ENCODE data around the gene CD4.
"Not testable (repeated sequence)": the region's sequence is repeated elsewhere in the genome, so short reads cannot be mapped to it uniquely, and the experiment has no call there.

The CD4 gene

DNA sequence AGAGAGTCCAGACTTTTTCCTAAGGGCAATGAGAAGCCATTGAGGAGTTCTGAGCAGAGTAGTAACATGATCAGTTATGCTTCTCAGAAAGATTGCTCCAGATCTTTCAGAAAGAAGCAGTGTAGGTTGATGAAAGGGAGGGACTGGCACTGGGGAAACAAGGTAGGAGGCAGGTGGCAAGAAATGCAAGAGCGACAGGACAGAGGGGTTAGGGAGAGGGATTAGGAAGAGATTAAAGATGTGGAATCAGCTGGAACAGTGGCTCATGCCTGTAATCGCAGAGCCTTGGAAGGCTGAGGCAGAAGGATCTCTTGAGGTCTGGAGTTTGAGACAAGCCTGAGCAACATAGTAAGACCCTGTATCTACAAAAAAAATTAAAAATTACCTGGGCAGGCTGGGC is 58.3 kb downstream of the CD4 start:
- no peak for DNase-seq (ENCODE audit: low spot score)

DNA sequence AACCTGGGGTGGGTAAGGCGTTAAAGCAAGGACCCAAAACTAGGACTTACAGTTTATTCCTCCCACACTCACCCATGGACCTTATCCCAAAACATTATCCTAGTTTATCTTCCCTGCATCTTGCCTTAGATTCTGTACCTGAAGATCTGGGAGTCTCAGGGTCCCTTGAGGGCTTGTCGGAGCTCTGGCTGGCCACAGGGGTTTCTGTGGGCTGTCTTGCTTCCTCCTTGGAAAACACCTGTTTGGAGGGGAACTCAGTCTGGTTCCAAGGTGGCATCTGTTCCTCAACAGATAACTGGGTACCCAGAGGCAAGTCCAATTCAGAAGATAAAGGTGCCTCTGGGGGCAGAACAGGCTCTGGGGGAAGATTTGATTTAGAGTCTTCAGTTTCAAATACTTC is 60.1 kb downstream of the CD4 start:
- DNase-seq (ENCODE audit: low spot score), result no peak

DNA sequence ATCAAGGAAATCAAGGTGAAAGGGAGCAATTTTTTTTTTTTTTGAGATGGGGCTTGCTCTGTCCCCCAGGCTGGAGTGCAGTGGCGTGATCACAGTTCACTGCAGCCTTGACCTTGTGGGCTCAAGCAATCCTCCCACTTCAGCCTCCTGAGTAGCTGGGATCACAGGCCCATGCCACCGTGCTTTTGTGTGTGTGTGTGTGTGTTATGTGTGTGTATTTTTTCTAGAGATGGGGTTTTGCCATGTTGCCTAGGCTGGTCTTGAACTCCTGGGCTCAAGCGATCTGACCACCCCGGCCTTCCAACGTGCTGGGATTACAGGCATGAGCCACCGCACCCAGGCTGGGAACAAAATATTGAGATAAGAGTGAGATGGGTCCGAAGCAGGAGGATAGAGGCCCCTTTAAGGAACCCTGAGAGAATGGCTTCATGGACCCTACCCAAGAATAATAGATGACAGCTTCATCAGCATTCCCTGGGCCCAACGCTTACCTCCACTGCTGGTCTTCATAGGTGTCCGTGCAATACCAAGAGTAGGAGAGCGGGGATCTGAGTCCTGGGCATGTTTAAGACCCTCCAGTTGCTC is 60.7 kb downstream of the CD4 start:
- no peak for DNase-seq (ENCODE audit: low spot score)

DNA sequence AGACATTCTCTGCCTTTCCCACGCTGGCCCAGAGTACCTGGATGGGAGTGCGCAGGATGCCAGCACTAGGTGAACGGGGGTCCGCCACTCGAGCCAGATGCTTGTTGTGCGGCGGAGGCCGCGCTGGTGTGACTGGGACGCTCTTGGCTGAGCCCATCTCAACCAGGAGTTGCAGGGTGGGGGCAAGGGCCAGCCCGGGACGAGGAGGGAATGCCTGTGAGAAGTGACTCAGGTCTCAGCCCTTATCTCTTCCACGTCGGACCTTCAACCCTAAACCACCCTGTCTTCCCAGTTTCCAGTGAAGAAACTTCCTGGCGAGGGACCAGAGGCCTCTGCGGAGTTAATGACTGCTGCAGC is 61.4 kb downstream of the CD4 start:
- no peak for DNase-seq (ENCODE audit: low spot score)

DNA sequence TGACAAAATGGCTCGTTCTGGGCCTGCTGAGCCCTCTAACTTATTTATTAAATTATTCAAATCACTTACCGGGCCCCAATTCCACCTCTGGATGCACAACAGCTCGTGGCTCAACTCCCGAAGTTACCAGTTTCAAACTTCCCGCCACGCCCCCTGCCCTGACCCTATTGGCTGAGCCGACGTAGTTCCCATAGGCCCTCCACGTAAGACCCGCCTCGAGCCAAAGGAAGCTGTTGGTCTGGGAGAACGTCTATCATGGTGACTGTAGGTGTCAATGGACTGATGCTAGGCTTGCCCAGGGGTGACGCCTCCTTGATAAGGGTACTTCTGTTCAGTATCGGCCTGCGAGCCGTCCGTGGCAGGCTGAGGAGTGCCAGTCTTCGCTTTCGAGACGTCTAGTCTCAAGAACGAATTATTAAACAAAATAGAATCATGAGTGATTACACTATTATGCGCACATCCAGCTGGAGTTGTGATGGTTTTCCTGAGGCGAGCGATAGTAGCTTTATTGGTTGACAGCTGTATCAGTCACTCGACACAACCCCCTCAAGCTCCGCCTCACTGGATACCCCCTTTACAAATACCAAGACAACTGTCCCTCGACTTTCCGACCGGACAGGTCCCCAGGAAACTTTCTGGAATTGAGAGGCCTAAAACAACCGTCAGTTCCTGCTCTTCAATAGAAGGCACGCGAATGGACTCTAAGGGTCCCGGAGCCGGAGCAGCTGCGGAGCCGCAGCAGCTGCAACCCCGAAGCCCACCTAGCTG is 62.0 kb downstream of the CD4 start, which contains the start of gene CDCA3:
CDCA3 (minus strand) TSS at position 134 of the 768 bp plus-strand sequence. CDS start 334 bp downstream, outside the sequence.
- peak; percentile 100 for DNase-seq (ENCODE audit: low spot score)

DNA sequence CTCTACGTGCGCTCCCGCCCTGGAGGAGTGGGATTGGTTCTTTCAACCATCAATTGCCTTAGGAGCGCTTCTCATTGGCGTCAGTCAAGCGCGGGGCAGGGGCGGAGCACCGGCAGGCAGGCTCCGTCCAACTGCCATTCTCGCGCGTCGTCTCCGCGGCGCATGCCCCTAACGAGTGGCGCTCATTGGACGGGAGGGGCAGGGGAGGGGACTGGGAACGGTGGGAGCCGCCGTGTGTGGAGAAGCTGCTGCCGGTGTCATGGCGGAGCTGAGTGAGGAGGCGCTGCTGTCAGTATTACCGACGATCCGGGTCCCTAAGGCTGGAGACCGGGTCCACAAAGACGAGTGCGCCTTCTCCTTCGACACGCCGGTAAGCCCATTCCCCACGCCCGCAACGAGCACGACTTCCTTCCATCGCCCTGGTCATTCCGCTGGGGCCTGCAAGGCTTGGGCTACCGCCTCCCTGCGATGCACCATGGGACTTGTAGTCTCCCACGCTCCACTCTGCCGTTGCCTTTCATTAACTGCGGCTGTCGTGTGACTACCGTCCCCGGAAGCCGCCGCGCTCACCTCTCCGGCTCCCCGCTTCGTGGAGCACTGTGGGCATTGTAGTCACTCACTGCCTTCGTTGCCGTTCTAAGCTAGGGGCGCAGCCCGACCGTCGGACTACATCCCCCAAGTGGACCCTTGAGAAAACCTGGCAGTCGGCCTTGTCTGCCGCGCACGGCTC is 62.8 kb downstream of the CD4 start, which contains the start of gene USP5:
USP5 (plus strand) TSS at position 230 of the 730 bp plus-strand sequence; CDS start at position 260, 30 bp downstream.
- peak; percentile 100 for DNase-seq (ENCODE audit: low spot score)

DNA sequence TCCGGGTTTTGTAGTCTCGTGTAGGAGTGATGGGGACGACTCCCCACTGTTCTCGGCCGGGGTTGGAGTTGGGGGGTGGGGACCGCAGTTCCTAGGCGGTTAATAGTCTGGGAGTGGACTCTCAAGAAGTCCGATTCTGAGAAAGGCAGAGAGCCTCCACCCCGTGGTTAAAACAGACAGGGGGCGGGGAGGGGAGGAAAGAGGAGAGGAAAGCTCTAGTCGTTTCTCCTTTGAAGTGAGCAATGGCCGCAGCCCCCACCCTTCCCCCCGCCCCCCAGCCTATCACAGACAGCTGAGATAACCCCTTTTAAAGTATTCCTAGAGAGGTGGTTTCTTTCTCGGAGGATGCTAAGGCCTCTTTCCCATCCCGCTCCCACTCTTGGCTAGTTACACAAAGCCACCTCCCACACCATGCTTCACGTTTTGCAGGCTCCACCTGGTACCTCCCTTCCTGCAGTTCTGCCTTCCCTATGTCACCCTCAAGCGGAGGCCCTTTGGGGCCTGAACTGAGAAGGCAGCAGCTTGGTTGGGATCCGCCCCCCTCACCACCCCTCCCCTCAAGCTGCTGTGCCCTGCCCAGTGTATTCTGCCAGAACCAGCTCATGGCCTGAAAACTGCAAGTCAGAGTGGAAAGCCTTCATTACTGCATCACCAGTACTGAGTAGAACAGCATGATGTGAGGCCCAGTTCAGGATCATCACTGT is 63.5 kb downstream of the CD4 start:
- DNase-seq (ENCODE audit: low spot score), result peak; percentile 37

DNA sequence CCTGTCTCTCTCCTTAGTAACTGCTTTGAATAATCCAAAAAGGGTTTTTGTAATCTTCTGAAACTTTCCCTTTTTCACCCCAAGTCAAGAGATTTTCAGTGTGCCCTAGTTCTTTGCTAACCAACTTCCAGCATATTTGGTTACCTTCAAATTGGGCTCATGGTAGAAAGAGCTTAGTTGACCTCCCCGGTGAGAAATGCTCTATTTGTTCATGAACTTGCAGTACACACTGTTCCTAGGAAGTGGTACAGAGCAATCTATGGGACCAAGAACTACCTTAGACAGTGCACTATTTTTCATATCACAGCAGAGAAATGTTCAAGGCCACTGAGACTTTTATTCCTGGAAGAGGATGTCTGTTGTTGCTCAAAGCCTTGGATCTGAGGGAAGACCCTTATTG is 64.3 kb downstream of the CD4 start:
- no peak for DNase-seq (ENCODE audit: low spot score)

DNA sequence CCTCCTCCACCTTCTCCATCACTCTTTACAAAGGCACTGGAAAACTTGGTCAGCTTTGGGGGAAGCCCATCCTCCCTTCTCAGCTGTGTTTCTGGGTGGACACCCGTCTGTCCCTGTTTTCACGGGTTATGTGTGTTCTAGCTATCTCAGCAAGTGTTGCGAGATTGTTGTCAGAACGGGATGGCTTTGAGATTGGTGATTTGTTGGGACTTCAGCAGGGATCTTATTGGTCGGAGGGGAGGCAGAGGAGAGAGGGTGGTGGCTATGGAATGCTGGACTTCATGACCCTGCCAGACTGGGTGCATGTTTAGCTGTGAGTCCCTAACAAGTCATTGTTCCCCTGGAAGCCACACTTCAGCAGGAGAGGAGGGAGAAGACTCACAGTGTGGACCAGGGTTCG is 64.7 kb downstream of the CD4 start:
- no peak for DNase-seq (ENCODE audit: low spot score)

DNA sequence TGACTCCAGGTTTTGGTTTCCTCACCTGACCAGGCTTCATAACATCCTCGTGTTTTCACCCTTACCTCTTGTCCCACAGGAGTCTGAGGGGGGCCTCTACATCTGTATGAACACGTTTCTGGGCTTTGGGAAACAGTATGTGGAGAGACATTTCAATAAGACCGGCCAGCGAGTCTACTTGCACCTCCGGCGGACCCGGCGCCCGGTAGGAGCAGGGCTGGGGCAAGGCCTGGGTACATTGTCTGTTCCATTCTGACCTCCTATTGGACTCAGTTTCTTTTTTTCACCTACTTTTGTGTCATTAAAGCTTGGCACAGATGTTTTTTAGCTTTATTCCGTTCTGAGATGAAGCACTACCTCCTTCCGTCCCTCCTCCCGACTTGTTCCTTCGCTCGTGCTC is 66.0 kb downstream of the CD4 start:
- no peak for DNase-seq (ENCODE audit: low spot score)

DNA sequence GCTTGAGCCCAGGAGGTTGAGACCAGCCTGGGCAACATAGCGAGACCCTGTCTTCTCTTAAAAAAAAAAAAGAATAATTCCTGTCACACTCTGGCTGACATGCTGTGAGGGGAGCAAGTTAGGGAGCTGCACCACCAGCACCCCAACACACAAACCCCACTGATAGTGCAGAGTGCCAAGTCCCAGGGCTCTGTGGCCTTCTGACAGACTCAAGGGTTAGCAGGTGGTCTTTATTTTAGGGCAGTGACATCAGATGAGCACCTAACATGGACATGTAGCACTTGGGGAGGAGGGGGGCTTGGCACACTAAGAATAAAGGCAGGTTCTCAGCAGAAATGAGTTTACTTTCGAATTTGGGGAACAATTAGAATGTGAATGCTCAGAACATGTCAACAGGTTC is 69.5 kb downstream of the CD4 start:
- no peak for DNase-seq (ENCODE audit: low spot score)

DNA sequence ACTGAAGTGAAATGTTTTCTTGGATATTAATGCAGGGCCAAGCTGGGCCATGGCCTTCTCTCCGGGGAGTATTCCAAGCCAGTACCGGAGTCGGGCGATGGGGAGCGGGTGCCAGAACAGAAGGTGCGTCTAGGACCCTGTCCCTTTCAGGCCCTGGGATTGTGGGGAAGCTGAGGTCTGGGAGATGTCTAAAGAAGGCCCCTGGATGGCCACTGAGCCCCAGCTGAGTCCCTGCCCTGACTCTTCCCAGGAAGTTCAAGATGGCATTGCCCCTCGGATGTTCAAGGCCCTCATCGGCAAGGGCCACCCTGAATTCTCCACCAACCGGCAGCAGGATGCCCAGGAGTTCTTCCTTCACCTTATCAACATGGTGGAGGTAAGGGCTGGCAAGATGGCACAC is 70.8 kb downstream of the CD4 start:
- DNase-seq (ENCODE audit: low spot score), result no peak

DNA sequence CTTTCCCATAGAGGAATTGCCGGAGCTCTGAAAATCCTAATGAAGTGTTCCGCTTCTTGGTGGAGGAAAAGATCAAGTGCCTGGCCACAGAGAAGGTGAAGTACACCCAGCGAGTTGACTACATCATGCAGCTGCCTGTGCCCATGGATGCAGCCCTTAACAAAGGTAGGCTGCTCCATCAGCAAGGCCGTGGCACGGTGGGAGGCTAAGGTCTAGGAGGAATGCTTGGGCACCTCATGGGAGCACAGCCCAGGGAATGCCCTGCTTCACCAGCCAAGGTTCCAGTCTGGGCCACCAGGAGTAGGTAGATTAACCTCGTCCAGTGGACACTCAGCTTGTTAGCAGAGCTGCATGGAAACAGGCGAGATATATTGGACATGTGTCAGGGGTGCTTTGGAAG is 71.6 kb downstream of the CD4 start:
- DNase-seq (ENCODE audit: low spot score), result no peak

DNA sequence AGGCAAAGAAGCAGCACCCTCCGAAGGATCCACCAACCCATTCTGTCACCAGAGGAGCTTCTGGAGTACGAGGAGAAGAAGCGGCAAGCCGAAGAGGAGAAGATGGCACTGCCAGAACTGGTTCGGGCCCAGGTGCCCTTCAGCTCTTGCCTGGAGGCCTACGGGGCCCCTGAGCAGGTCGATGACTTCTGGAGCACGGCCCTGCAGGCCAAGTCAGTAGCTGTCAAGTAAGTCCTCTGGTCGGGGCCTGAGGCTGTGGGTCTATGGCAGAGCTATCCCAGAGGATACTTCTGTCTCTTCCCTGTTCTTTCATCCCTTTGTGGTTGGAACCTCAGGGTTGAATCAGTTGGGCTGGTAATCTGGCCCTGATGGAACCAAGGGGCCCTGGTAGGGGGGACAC is 72.1 kb downstream of the CD4 start:
- no peak for DNase-seq (ENCODE audit: low spot score)

DNA sequence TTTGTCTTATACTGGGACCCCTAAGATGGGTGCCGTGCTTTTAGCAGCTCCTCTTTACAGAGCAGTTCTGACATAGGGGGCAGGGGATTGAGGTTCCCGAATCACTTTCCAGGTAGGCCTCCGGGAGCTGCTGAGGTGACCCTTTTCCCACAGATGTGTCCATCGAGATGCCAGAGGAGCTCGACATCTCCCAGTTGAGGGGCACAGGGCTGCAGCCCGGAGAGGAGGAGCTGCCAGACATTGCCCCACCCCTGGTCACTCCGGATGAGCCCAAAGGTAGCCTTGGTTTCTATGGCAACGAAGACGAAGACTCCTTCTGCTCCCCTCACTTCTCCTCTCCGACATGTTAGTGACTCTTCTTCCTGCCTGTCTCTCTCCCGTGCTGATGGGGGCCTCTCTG is 73.7 kb downstream of the CD4 start:
- DNase-seq (ENCODE audit: low spot score), result no peak

DNA sequence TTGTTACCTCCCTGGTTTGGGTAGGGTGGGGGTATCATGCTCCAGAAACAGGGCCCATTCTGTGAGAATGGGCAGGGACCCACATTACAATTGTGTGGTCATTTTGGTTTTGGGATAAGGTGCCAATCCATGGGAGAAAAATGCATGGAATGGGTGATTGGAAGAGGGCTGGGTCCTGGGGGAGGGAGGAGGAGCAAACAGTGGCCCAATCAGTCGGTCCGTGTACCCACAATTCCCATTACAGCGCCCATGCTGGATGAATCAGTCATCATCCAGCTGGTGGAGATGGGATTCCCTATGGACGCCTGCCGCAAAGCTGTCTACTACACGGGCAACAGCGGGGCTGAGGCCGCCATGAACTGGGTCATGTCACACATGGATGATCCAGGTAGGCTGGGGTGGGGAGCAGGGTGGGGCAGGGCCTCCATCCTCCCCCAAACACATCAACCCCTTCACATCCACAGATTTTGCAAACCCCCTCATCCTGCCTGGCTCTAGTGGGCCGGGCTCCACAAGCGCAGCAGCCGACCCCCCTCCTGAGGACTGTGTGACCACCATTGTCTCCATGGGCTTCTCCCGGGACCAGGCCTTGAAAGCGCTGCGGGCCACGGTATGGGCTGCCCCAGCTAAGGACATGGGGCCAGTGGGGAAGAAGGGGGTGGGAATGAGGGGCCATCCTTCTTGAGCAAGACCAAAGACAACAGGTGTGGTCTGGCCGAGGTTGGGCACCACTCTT is 74.4 kb downstream of the CD4 start:
- no peak for DNase-seq (ENCODE audit: low spot score)

DNA sequence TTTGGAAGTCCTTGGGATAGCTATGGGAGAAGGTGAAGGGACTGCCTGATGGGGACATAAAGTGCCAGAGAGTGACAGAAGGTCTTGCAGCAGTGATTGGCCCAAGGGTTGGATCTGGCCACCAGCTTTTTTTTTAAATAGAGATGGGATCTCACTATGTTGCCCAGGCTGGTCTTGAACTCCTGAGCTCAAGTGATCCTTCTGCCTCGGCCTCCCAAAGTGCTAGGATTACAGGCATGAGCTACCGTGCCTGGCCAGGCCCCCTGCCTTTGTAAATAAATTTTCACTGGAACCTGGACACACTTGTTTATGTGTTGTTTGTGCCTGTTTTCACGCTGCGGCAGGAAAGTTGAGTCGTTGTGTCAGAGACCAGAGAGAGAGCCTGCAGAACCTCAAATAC is 76.0 kb downstream of the CD4 start:
- DNase-seq (ENCODE audit: low spot score), result not testable (repeated sequence)

DNA sequence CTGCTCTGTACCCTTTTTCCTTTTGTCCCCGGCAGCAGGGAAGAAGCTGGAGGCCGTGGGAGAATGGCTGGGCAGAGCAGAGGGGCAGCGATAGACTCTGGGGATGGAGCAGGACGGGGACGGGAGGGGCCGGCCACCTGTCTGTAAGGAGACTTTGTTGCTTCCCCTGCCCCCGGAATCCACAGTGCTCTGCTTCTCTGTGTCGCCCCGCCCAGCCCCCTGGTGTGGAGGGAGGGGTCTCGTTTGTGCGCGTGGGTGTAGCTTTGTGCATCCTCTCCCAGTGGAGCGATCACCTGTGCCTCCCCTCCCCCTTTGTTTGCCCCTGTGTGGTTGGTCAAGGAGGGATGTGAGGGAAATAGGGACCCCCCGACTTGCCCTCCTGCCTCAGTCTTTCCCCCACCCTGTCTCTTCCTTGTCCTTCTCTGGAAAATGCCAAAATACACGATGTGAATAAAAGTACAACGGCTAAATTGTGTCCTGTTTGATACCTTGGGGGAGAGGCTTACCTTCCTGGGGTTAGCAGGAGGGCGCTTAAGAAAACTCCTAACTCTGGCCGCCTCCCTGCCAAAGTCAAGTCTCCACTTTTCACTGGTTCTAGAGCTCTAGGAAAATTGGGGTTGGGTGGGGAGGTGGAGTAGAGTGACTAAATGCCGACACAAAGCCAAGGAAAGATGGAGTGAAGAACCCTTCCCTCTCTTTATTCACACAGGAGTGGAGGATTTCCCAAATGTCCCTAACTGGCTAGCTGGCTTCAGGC is 77.0 kb downstream of the CD4 start:
- DNase-seq (ENCODE audit: low spot score), result no peak

DNA sequence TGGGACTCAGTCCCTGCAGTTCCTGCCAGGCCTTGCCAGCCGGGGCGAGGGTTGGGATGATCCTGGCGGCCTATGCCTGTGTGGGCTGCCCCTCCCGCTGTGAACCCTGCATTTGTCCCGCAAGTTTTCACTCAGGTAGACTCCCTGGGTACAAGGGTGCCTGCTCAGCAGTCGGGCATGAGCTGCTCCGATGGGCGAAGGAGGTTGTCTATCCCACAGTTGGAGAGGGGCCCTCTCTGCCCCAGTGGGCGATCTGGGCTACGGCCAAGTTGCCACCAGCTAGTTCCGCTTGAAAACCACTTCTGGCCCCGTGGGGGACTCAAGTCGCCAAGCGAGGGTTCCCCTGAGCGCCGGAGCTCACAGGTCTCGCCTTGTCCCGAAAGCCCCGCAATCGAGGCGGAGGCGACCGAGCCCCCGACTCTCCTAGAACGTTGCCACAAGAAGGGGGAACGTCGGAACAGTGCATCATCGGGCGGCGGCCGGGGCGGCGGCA is 77.6 kb downstream of the CD4 start:
- no peak for DNase-seq (ENCODE audit: low spot score)

DNA sequence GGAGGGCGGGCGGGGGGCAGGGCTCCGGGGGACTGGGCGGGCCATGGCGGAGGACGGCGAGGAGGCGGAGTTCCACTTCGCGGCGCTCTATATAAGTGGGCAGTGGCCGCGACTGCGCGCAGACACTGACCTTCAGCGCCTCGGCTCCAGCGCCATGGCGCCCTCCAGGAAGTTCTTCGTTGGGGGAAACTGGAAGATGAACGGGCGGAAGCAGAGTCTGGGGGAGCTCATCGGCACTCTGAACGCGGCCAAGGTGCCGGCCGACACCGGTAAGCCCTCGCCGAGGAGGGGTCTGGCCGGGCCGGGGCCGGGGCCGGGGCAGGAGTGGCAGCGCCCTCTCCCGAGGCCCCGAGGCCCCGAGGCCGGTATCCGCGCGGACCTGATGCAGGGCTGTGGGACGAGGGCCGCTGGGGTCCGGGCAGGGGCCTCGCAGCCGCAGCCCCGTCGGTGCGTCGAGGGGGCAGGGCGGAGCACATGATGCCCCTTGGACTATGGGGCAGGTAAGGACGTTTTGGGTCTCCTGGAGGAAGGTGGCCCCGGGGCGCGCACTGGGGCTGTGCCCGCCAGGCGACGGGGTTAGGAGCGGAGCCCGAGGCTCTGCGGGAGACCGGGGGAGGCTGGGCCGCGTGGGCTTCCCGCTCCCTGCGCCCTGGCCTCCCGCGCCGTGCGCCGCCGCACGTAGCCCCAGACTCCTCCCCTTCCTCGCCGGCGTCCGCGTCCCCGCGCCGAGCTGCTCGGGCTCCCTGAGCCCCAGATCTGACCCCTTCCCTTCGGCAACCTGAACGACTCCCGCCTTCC is 78.3 kb downstream of the CD4 start, which contains the start of gene TPI1:
TPI1 (plus strand) TSS at position 119 of the 798 bp plus-strand sequence; CDS start at position 155, 36 bp downstream.
- peak; percentile 92 for DNase-seq (ENCODE audit: low spot score)

Data from LoVo (cell line).